IMR-90 (cell line): ENCODE data around the gene HEPHL1. TPM values are rescaled to one million over a fixed set of nuclear protein-coding genes. Genes with fewer than 3 reads are reported as not detected.

Experiments used
- ATAC-seq: fragments of 200-7000 bp; cut with Tn5 transposase; 2 replicates; pipeline ENCODE4 v1.9.1; 2020; ENCODE audit warnings: low read depth, mild to moderate bottlenecking, moderate library complexity
- BruUV-seq: library from RNA; stranded (reverse); fragments of 400-500 nt; replicated peaks from 2 replicates; lab custom pipeline; 2021; lab: Mats Ljungman, UMichigan
- CTCF ChIA-PET: fragments of 300-600 bp; formaldehyde crosslinking; extraction: SDS; loops from one replicate; lab custom pipeline; 2021; ENCODE audit warnings: antibody characterized with exemption; lab: Yijun Ruan, JAX
- POLR2A ChIA-PET: fragments of 300-600 bp; sonication (Branson Sonifier 250); formaldehyde crosslinking; loops from one replicate; lab custom pipeline; 2022; ENCODE audit warnings: antibody characterized with exemption; ENCODE audit not compliant: unreplicated experiment; lab: Charles Lee
- DNase-seq: peaks from one replicate; pipeline ENCODE4 v3.0.0; 2013
- H2AFZ ChIP-seq: replicated peaks from 2 replicates; pipeline ENCODE3; 2013; ENCODE audit warnings: low read length, mild to moderate bottlenecking; ENCODE audit not compliant: poor library complexity
- H2AK5ac ChIP-seq: 2 replicates; pipeline ENCODE4 v1.6.1; 2013; ENCODE audit warnings: low read depth, low read length, inconsistent platforms
- H2AK9ac ChIP-seq: replicated peaks from 2 replicates; pipeline ENCODE3; 2013; ENCODE audit warnings: mild to moderate bottlenecking, low read depth, low read length, moderate library complexity; ENCODE audit not compliant: poor library complexity
- H2BK120ac ChIP-seq: 2 replicates; pipeline ENCODE4 v1.6.1; 2013; ENCODE audit warnings: low read depth, low read length, inconsistent platforms
- H2BK15ac ChIP-seq: 3 replicates; pipeline ENCODE4 v1.6.1; 2013; ENCODE audit warnings: low read depth, low read length, inconsistent platforms
- H2BK20ac ChIP-seq: 2 replicates; pipeline ENCODE4 v1.6.1; 2013; ENCODE audit warnings: low read depth, mild to moderate bottlenecking, inconsistent platforms, low read length, moderate library complexity
- H2BK5ac ChIP-seq: 2 replicates; pipeline ENCODE4 v1.6.1; 2013; ENCODE audit warnings: mild to moderate bottlenecking, low read depth, low read length, inconsistent platforms; ENCODE audit not compliant: poor library complexity, severe bottlenecking
- H3K14ac ChIP-seq: replicated peaks from 2 replicates; pipeline ENCODE4 v1.6.1; 2013; ENCODE audit warnings: low read depth, low read length, inconsistent platforms
- H3K18ac ChIP-seq: 2 replicates; pipeline ENCODE4 v1.6.1; 2013; ENCODE audit warnings: low read depth, low read length, control low read depth
- H3K23ac ChIP-seq: 2 replicates; pipeline ENCODE4 v1.6.1; 2013; ENCODE audit warnings: low read depth, low read length, inconsistent platforms
- H3K27ac ChIP-seq: 2 replicates; pipeline ENCODE4 v1.5.1; 2013; ENCODE audit warnings: mild to moderate bottlenecking, control low read depth, low read length; ENCODE audit not compliant: insufficient read depth
- H3K27me3 ChIP-seq: 2 replicates; pipeline ENCODE4 v1.6.1; 2013; ENCODE audit warnings: low read length; ENCODE audit not compliant: control insufficient read depth, insufficient read depth
- H3K36me3 ChIP-seq: 2 replicates; pipeline ENCODE4 v1.6.1; 2013; ENCODE audit warnings: low read length, mixed read lengths; ENCODE audit not compliant: control insufficient read depth, insufficient read depth
- H3K4ac ChIP-seq: 2 replicates; pipeline ENCODE4 v1.6.1; 2013; ENCODE audit warnings: low read depth, low read length, inconsistent platforms
- H3K4me1 ChIP-seq: 2 replicates; pipeline ENCODE4 v1.6.1; 2013; ENCODE audit warnings: low read length, mixed read lengths; ENCODE audit not compliant: control insufficient read depth, insufficient read depth
- H3K4me2 ChIP-seq: 2 replicates; pipeline ENCODE4 v1.6.1; 2013; ENCODE audit warnings: low read depth, mild to moderate bottlenecking, control low read depth, low read length, moderate library complexity
- H3K4me3 ChIP-seq: 2 replicates; pipeline ENCODE4 v1.5.1; 2013; ENCODE audit warnings: low read depth, mild to moderate bottlenecking, control low read depth, low read length, moderate library complexity; ENCODE audit not compliant: insufficient read depth
- H3K56ac ChIP-seq: 2 replicates; pipeline ENCODE4 v1.6.1; 2013; ENCODE audit warnings: low read length, inconsistent platforms; ENCODE audit not compliant: insufficient read depth; ENCODE audit errors: extremely low read depth
- H3K79me1 ChIP-seq, 2 experiments: 2 replicates each; pipeline ENCODE4 v1.6.1; 2013; ENCODE audit warnings: low read length in 2 of 2, inconsistent platforms in 1 of 2, low read depth in 1 of 2
- H3K9ac ChIP-seq: 2 replicates; pipeline ENCODE4 v1.6.1; 2013; ENCODE audit warnings: low read depth, low read length, control low read depth
- H3K9me1 ChIP-seq: 2 replicates; pipeline ENCODE4 v1.6.1; 2013; ENCODE audit warnings: low read length, inconsistent platforms; ENCODE audit not compliant: insufficient read depth
- H3K9me3 ChIP-seq: 2 replicates; pipeline ENCODE4 v1.6.1; 2013; ENCODE audit warnings: low read length; ENCODE audit not compliant: control insufficient read depth, insufficient read depth
- H4K20me1 ChIP-seq: 2 replicates; pipeline ENCODE4 v1.6.1; 2013; ENCODE audit warnings: low read length, inconsistent platforms; ENCODE audit not compliant: insufficient read depth
- H4K5ac ChIP-seq: 2 replicates; pipeline ENCODE4 v1.6.1; 2013; ENCODE audit warnings: mild to moderate bottlenecking, low read depth, low read length, control low read depth
- H4K8ac ChIP-seq, 2 experiments: 2 replicates each; pipeline ENCODE4 v1.6.1; 2013; ENCODE audit warnings: low read depth in 2 of 2, low read length in 2 of 2, control low read depth in 1 of 2, inconsistent platforms in 1 of 2
- H4K91ac ChIP-seq: 2 replicates; pipeline ENCODE4 v1.6.1; 2013; ENCODE audit warnings: low read depth, low read length, inconsistent platforms; ENCODE audit not compliant: insufficient read depth
- CEBPB ChIP-seq: IDR thresholded peaks from 2 replicates; pipeline ENCODE4 v1.6.1; 2012; ENCODE audit warnings: low read depth, low read length, improper control_type of control experiment
- MXI1 ChIP-seq: IDR thresholded peaks from 2 replicates; pipeline ENCODE4 v1.6.1; 2012; ENCODE audit warnings: low read depth, mild to moderate bottlenecking, low read length, moderate library complexity, borderline replicate concordance
- SMC3 ChIP-seq: fragments of 150-350 bp; IDR thresholded peaks from 2 replicates; pipeline ENCODE4 v1.6.1; 2016; ENCODE audit warnings: low read depth, mild to moderate bottlenecking, antibody characterized with exemption, low read length, moderate library complexity
- USF2 ChIP-seq: fragments of 150-350 bp; IDR thresholded peaks from 2 replicates; pipeline ENCODE4 v1.6.1; 2017; ENCODE audit warnings: mild to moderate bottlenecking, antibody characterized with exemption, low read length, low read depth
- WGBS, 2 experiments: methylation state at CpG; one replicate each; pipeline versions ENCODE4 v1.1.5 to v1.1.7; 2013; ENCODE audit warnings: missing lambda C conversion rate in 2 of 2; ENCODE audit not compliant: insufficient read length in 1 of 2; ENCODE audit errors: extremely low coverage in 2 of 2; 5-methylcytosine and 5-hydroxymethylcytosine counted together
- dilution Hi-C: fragments of 300-500 bp; cut with HindIII; formaldehyde crosslinking; loops from one replicate; pipeline ENCODE4 v1.14.3; 2018; ENCODE audit warnings: low sequenced_read_pairs; ENCODE audit not compliant: unreplicated experiment
- in situ Hi-C: fragments of 300-500 bp; cut with MboI; formaldehyde crosslinking; loops from 3 replicates; pipeline ENCODE4 v1.14.3; 2019; ENCODE audit warnings: low sequenced_read_pairs, inconsistent platforms, mixed read lengths
- intact Hi-C: fragments of 100-400 bp; cut with micrococcal nuclease; formaldehyde crosslinking; loops from 2 replicates; pipeline ENCODE4 v1.10.0; 2022
- polyA plus RNA-seq, 3 experiments: library from polyadenylated mRNA; depleted of rRNA; stranded (reverse); fragments of >200 nt; gene quantifications; 2 replicates each; pipeline ENCODE4 v1.2.3, GENCODE V29; 2012; ENCODE audit warnings: low replicate concordance in 1 of 3
- total RNA-seq: library from RNA; depleted of rRNA; stranded (reverse); fragments of >200 nt; gene quantifications from 2 replicates; pipeline ENCODE4 v1.2.3, GENCODE V29; 2012

HEPHL1 gene
- total and polyA plus RNA-seq, 2 of the 4 experiments (the other 2 are of a cell fraction): under 0.01 to 0.02 TPM

- no peak overlapping the region for H2AK9ac ChIP-seq
- H3K23ac ChIP-seq: no peak overlapping the region
- ChIA-PET POLR2A (no interaction called here), CTCF (no interaction called here)
- no peak overlapping the region for H2BK15ac ChIP-seq
- H3K27me3 ChIP-seq: no peaks in the 10 kb centered on the region
- no CpG with 5 or more reads among the region's 1 CpG for WGBS, 2 experiments
- dilution Hi-C loops (no loop called here), intact Hi-C loops (no loop called here), in situ Hi-C loops (no loop called here)
- BruUV-seq: no TSS peak
- H3K4ac ChIP-seq: no peak overlapping the region
- H3K18ac ChIP-seq: no peak overlapping the region
- H3K14ac ChIP-seq: no peak overlapping the region
- no peaks in the 10 kb centered on the region for H3K4me1 ChIP-seq
- no peak overlapping the region for H2AK5ac ChIP-seq
- no peak overlapping the region for H3K56ac ChIP-seq
- no peaks in the 10 kb centered on the region for H4K20me1 ChIP-seq
- H3K9me3 ChIP-seq: no peaks in the 10 kb centered on the region
- no peak overlapping the region for H3K9ac ChIP-seq
- H2BK120ac ChIP-seq: no peak overlapping the region
- H4K8ac ChIP-seq: no peak overlapping the region
- no peak for TF ChIP-seq USF2
- no peak for TF ChIP-seq CEBPB
- TF ChIP-seq MXI1: no peak
- TF ChIP-seq SMC3: no peak
- no peak for ATAC-seq
- H2AFZ ChIP-seq: no peak overlapping the region
- H4K5ac ChIP-seq: no peak overlapping the region
- no peak overlapping the region for H3K4me2 ChIP-seq
- no peak overlapping the region for H2BK5ac ChIP-seq
- no peaks in the 10 kb centered on the region for H3K79me1 ChIP-seq
- no peak for DNase-seq
- H3K36me3 ChIP-seq: no peaks in the 10 kb centered on the region
- H3K27ac ChIP-seq: no peak overlapping the region
- H3K9me1 ChIP-seq: no peaks in the 10 kb centered on the region
- H2BK20ac ChIP-seq: no peak overlapping the region
- H3K4me3 ChIP-seq: no peak overlapping the region
- H4K91ac ChIP-seq: no peak overlapping the region
Measured at GRCh38 chr11:94103471-94103870, 82.3 kb downstream of the HEPHL1 start.
